ENCODE measurements around the gene DNAJB1. TPM values are rescaled to one million over a fixed set of nuclear protein-coding genes. Genes with fewer than 3 reads are reported as not detected.
"Not testable (repeated sequence)": the region's sequence is repeated elsewhere in the genome, so short reads cannot be mapped to it uniquely, and the experiment has no call there.

DNAJB1 gene
- total RNA-seq, 1 experiment from 2014 or later, result 126 TPM

DNA sequence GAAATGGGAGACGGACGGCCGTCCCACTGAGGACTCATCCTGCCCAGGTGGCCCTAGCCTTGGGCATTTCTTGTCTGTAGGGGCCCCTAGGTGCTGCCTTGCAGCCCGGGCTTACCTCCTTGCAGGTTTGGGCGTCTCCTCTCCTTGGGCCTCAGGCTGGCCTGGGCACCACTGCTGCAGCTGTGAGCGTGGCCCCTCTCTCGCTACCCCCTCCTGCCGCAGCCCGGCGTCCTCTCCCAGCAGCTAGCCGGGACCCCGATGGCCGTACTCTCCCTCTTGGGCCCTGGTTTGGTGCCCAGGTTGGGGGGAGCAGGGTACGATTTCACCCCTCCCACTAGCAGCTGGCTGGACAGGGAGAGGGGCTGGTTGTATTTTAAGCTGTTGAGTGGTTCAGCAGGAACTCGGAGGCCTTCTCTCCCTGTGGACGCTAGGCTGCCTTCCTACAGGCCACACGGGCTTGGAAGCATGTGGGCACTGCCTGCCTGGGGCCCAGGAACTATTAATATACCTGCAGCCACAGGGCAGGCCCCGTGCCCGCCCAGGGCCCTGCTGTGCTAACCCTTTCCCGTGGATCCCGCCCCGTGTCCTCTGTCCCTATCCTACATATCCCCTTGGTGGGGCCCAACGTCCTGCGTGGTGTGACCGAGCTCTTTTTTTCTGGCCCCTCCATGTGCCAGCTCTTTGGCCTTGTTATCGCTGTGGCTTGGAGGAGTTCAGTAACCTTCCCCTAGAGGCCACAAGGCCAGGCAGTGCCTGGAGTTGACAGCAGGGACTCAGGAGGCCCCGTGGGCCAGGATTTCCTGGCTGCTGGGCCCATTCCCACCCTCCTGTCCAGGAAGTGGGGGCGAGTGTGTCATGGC lies 41.9 kb upstream of the DNAJB1 start:
- H3K27ac ChIP-seq, result no peak overlapping the region
- H3K4me1 ChIP-seq (replicated peaks), result peaks cover 10% of the 10 kb centered on the region

DNA sequence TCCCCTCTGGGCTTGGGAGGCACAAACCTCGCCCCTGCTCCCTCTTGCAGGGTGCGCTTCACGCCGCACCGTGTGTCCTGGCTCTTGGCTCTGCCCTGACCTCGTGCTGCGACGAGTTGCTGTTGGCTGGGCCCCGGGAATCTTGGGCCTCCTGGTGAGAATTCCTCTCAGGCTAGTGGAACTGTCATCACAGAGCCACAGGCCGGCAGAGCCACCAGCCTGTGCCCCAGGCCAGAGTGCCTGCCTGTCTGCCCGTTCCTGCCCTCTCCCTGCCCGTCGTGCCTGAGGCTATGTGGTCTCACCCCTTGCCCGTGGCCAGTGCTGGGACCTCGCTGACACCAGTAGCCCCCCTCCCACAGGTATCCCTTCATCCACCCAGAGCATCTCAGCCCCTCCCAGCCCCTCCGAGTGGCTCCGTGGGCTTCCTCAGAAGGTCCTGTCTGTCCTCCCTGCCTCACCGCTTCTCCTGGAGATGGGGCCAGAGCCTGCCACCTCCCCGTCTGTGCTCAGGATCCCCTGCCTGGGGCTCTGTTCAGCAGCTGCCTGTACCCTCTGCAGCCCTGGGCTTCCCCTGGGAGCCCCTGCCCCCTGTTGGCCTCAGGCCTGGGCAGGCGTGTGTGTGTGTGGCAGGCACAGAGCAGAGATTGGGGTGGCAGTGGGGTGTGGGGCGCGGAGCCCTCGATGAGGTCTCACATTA lies 40.3 kb upstream of the DNAJB1 start:
- no peak overlapping the region for H3K27ac ChIP-seq
- H3K4me1 ChIP-seq (replicated peaks), result peaks cover 10% of the 10 kb centered on the region
- H3K27me3 ChIP-seq (replicated peaks), result no peaks in the 10 kb centered on the region
- peaks cover under 1% of the 10 kb centered on the region; the same call in 1 of the 2 replicates for H3K36me3 ChIP-seq
- no peaks in the 10 kb centered on the region for H3K9me3 ChIP-seq (replicated peaks)
- DNase-seq (ENCODE audit: low read depth in 1 of 2, low spot score in 2 of 2), result no peak
- H3K4me3 ChIP-seq, result no peak overlapping the region

More for the DNA sequence above, 41.9 kb upstream of the DNAJB1 start:
- Histone ChIP-seq H3K4me3 (no peak overlapping the region), H3K36me3 (peaks cover 12% of the 10 kb centered on the region), H3K9me3 (replicated peaks) (no peaks in the 10 kb centered on the region), H3K27me3 (replicated peaks) (no peaks in the 10 kb centered on the region)
- no peak for DNase-seq (ENCODE audit: low read depth in 1 of 2, low spot score in 2 of 2)

DNA sequence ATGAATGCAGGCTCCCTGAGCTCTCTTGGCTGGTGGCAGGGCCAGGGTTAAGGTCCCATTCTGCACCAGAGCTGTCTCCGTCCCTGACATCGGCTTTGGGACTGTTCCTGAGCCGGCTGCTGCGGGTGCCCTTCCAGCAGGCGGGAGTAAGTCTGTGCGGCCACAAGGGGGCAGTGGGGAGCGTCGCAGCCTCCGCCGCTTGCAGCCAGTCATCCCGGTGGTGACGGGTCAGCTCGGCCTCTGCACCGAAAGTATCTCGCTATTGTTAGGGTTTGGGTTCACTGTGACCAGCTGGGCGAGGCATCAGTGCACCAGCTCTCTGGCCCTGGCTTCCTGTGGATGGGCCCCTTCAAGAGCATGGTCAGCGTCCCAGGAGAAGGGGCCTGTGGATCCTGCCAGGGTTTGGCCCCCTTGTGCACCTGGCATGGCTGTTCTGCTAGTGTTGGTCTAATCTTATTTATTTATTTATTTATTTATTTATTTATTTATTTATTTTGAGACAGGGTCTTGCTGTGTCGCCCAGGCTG lies 38.5 kb upstream of the DNAJB1 start:
- Histone ChIP-seq H3K27me3 (replicated peaks) (no peaks in the 10 kb centered on the region), H3K4me1 (replicated peaks) (peaks cover 10% of the 10 kb centered on the region), H3K4me3 (no peak overlapping the region), H3K36me3 (no peaks in the 10 kb centered on the region), H3K9me3 (replicated peaks) (no peaks in the 10 kb centered on the region), H3K27ac (no peak overlapping the region)
- DNase-seq (ENCODE audit: low read depth in 1 of 2, low spot score in 2 of 2), result peak; percentile 76 to 87

DNA sequence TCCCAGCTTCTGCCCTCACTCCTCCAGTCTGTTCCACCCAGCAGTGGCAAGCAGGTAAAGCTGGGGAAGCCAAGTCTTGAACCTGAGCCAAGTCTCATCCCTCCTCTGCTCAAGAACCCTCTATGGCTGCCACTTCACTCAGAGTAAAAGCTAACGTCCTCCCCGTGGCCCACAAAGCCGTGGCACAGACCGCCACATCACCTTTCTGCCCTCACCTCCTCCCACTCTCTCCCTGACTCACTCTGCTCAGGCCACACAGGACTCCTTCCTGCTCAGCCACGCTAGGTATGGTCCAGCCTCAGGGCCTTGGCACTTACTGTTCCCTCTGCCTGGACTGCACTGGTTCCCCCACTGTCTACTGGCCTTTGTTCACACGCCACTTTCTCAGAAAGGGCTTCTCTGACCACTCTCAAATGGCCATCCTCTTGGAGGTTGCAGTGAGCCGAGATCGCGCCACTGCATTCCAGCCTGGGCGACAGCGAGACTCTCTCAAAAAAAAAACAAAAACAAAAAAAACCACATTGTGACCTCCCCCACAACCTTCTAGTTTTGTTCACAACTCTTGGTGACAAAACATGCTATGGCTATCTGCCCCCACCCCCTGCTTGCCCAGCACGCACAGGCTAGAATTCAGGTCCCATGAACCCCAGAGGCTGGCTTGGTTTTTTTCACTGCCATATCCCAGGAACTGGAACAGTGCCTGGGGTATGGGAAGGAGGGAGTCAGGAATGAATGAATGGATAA lies 37.9 kb upstream of the DNAJB1 start:
- H3K9me3 ChIP-seq (replicated peaks), result no peaks in the 10 kb centered on the region
- no peaks in the 10 kb centered on the region for H3K27me3 ChIP-seq (replicated peaks)
- H3K4me1 ChIP-seq (replicated peaks), result peaks cover 13% of the 10 kb centered on the region
- H3K4me3 ChIP-seq, result no peak overlapping the region
- H3K27ac ChIP-seq, result no peak overlapping the region
- DNase-seq (ENCODE audit: low read depth in 1 of 2, low spot score in 2 of 2), result no peak
- H3K36me3 ChIP-seq, result no peaks in the 10 kb centered on the region

DNA sequence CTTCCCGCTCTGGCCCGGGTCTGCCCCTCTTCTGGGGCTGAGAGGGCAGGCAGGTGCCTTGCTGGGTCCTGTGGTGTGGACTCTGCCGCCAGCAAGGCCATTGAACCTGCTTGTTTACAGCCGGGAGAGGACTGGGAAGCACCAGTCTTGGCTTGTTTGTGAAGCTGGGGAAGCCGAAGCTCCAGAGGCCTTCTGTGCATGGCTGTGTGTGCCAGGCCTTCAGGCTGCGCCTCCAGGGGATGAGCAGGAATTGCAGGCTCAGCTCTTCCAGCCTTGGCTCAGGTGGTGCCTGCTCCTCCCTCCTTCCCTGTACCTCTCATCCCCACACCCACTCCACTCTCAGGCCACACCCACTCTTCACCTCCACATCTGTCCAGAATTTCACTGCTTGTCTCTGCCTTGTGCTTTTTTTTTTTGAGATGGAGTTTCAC lies 36.2 kb upstream of the DNAJB1 start:
- Histone ChIP-seq H3K27me3 (replicated peaks) (no peaks in the 10 kb centered on the region), H3K9me3 (replicated peaks) (no peaks in the 10 kb centered on the region), H3K27ac (no peak overlapping the region), H3K4me3 (no peak overlapping the region), H3K4me1 (replicated peaks) (peaks cover 13% of the 10 kb centered on the region), H3K36me3 (no peaks in the 10 kb centered on the region)
- no peak for DNase-seq (ENCODE audit: low read depth in 1 of 2, low spot score in 2 of 2)

DNA sequence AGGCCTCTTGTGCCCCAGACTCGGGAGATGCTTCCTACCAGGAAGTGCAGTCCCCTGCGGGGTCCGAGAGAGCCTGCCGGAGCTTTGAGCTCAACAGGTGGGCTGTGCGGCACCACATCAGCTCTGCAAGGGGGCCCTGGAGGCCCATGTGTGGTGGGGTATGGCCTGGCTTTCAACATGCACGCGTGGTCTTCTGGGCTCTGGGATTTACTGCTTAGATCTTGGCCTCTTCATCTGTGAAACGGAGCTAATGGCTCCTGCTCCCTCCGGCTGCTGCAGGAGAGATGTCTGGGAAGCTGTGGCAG lies 35.7 kb upstream of the DNAJB1 start:
- Histone ChIP-seq H3K27me3 (replicated peaks) (no peaks in the 10 kb centered on the region), H3K36me3 (no peaks in the 10 kb centered on the region), H3K27ac (no peak overlapping the region), H3K4me1 (replicated peaks) (peaks cover 13% of the 10 kb centered on the region), H3K9me3 (replicated peaks) (no peaks in the 10 kb centered on the region), H3K4me3 (no peak overlapping the region)
- DNase-seq (ENCODE audit: low read depth in 1 of 2, low spot score in 2 of 2), result no peak

DNA sequence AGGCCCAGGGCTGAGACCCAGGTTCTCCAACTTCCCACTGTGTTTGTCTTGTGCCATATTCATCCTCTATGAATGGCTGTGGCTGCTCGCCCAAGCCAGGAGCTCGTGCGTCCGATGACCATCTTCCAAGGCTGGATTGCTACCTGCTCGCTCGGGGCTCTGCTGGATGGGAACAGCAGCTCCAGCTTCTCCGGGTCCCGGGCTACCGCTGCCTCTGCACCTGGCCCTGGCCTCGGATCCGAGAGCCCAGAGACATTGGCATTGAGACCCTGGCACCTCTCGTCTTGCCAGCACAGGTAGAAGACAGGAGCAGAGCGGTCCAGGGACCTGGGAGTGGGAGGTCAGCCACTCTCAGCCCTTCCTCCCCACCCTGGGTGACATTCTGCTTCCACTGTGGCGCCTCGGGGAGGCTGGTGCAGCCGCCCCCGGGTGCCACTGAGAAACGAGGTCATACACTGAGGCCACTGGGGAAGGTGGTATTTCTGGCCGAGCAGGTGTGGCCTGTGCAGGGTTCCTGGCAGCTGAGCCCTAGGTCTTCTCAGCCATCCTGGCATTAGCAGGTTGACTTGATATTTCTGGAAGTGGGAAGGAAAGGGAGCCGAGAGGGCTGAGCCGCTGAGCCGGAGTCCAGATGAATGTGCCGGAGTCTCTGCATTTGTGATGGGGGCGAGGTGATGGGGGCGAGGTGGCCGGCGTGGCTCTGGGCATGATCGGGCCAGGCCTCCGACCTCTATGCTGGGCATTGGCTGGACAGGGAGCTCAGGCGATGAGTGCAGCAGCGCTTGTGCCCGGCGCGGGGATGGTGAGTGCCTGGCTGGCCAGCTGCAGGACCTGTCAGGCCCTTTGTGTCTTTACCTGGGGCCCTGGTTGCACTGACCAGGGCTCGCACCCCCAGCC lies 35.1 kb upstream of the DNAJB1 start:
- DNase-seq (ENCODE audit: low read depth in 1 of 2, low spot score in 2 of 2), result no peak
- Histone ChIP-seq H3K27ac (no peak overlapping the region), H3K4me3 (no peak overlapping the region), H3K9me3 (replicated peaks) (no peaks in the 10 kb centered on the region), H3K36me3 (peaks cover 3% of the 10 kb centered on the region; the same call in 1 of the 2 replicates), H3K27me3 (replicated peaks) (no peaks in the 10 kb centered on the region), H3K4me1 (replicated peaks) (peaks cover 13% of the 10 kb centered on the region)

DNA sequence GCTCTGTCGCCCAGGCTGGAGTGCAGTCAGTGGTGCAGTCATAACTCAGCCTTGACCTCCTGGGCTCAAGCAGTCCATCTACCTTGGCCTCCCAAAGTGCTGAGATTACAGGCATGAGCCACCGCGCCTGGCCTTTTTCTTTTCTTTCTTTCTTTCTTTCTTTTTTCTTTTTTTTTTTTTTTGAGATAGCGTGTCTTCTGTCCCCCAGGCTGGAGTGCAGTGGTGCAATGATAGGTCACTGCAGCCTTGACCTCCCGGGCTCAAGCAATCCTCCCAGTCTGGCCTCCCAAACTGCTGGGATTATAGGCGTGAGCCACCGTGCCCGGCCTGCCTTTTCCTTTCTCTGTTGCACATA lies 33.8 kb upstream of the DNAJB1 start:
- peaks cover 13% of the 10 kb centered on the region for H3K4me1 ChIP-seq (replicated peaks)
- not testable (repeated sequence) for H3K4me3 ChIP-seq; H3K27ac ChIP-seq; H3K36me3 ChIP-seq; DNase-seq (ENCODE audit: low read depth in 1 of 2, low spot score in 2 of 2); H3K9me3 ChIP-seq (replicated peaks); H3K27me3 ChIP-seq (replicated peaks)

DNA sequence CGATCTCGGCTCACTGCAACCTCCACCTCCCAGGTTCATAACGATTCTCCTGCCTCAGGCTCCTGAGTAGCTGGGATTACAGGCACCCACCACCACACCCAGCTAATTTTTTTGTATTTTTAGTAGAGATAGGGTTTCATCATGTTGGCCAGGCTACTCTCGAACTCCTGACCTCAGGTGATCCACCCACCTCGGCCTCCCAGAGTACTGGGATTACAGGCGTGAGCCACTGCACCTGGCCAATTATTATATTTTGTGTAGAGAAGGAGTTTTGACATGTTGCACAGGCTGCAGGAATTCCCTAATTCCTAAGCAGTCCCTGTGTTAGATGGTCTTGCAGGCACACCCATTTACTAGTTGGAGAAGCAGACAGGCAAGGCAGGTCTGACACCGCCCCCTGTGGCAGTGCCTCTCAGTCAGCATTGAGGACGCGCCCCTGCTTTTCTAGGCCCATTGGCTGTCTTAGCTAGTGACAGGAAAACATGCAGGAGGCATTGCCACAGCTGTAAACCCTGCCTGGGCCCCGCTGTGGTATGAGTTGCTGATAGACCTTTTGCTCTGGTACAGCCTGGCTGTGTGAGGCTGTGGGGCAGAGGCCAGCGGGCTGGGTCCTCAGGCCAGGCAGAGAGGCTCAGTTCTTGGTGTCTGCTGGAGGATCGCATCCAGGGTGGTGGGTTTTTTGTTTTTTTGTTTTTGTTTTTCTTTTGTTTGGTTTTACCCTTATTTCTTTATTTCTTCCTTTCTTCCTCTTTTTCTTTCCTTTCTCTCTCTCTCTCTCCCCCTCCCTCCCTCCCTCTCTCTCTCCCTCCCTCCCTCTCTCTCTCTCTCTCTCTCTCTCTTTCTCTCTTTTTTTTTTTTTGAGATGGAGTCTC lies 33.2 kb upstream of the DNAJB1 start:
- not testable (repeated sequence) for H3K27ac ChIP-seq; DNase-seq (ENCODE audit: low read depth in 1 of 2, low spot score in 2 of 2); H3K27me3 ChIP-seq (replicated peaks)

DNA sequence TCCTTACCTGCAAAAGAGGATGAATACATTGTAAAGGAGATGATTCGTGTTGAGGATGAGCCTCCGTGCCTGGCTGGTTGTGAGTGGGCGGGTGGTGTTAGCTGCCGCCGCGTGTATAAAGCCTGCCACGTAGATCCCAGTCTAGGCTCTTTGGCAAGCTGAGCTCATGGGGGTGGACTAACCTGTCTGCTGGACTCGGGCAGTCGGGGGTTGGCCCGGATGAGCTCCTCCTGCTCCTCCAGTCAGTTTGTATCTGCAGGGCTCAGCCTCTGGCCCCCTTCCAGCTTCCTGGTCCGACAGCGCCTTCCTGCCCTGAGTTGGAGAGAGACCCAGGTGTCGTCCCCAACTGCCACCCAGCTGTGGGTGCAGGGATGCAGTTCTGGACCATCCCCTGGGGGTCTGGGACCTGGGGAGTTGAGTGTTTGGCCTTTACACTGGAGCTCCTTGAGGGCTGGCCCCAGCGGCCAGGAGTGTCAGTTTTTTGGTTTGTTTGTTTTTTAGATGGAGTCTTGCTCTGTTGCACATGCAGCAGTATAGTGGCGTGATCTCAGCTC lies 32.1 kb upstream of the DNAJB1 start:
- Histone ChIP-seq H3K9me3 (replicated peaks) (no peaks in the 10 kb centered on the region), H3K36me3 (peaks cover 5% of the 10 kb centered on the region; the same call in 1 of the 2 replicates), H3K27me3 (replicated peaks) (no peaks in the 10 kb centered on the region), H3K4me1 (replicated peaks) (0 out of 2 replicates have a peak, but pooled peaks cover 3% of the 10 kb centered on the region), H3K4me3 (no peak overlapping the region), H3K27ac (no peak overlapping the region)
- DNase-seq (ENCODE audit: low read depth in 1 of 2, low spot score in 2 of 2), result no peak

More for the DNA sequence above, 33.2 kb upstream of the DNAJB1 start:
- H3K36me3 ChIP-seq; H3K4me3 ChIP-seq; H3K9me3 ChIP-seq (replicated peaks); H3K4me1 ChIP-seq (replicated peaks): not testable (repeated sequence)

DNA sequence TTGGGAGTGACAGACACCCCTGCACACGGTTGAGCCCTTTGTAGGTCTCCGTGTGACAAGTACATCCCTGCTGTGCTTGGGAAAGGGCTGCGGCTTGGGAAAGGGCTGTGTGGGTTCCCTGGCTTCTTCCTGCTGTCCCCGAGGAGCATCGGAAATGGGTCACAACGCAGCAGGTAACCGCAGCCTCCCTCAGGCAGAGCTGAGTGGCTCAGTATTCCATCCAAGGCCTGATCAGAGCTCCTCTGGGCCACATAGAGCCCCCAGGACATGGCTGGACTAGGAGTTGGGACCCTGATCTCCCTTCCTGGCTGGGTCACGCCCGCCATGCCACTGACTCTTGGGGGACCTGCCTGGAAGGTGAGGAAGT lies 27.5 kb upstream of the DNAJB1 start:
- Histone ChIP-seq H3K4me1 (replicated peaks) (peaks cover 6% of the 10 kb centered on the region), H3K4me3 (no peak overlapping the region), H3K9me3 (replicated peaks) (no peaks in the 10 kb centered on the region), H3K36me3 (peaks cover 5% of the 10 kb centered on the region; the same call in 1 of the 2 replicates), H3K27me3 (replicated peaks) (no peaks in the 10 kb centered on the region), H3K27ac (no peak overlapping the region)
- DNase-seq (ENCODE audit: low read depth in 1 of 2, low spot score in 2 of 2), result no peak
